Duodenal mucosa (tissue), 2 donors: Measurements from ENCODE around the gene SIGLEC8.

ENCODE experiments used
- H3K27ac ChIP-seq: one replicate; pipeline ENCODE4 v1.7.0; 2013; ENCODE audit warnings: low read depth, low read length
- H3K27me3 ChIP-seq, 2 donors: one replicate each; pipeline ENCODE4 v1.7.0; 2013; ENCODE audit warnings: low read length in 2 of 2, control low read depth in 1 of 2; ENCODE audit not compliant: insufficient read depth in 2 of 2, control insufficient read depth in 1 of 2
- H3K36me3 ChIP-seq, 2 donors: one replicate each; pipeline ENCODE4 v1.7.0; 2013; ENCODE audit warnings: low read length in 2 of 2, control low read depth in 1 of 2; ENCODE audit not compliant: insufficient read depth in 2 of 2, control insufficient read depth in 1 of 2
- H3K4me1 ChIP-seq, 2 donors: one replicate each; pipeline ENCODE4 v1.7.0; 2013; ENCODE audit warnings: low read length in 2 of 2, control low read depth in 1 of 2; ENCODE audit not compliant: insufficient read depth in 2 of 2, control insufficient read depth in 1 of 2
- H3K4me3 ChIP-seq, 2 donors: one replicate each; pipeline ENCODE4 v1.7.0; 2013; ENCODE audit warnings: low read length in 2 of 2, low read depth in 1 of 2
- H3K9ac ChIP-seq, 2 donors: one replicate each; pipeline ENCODE4 v1.7.0; 2013; ENCODE audit warnings: low read length in 2 of 2, low read depth in 1 of 2
- H3K9me3 ChIP-seq, 2 donors: one replicate each; pipeline ENCODE4 v1.7.0; 2013; ENCODE audit warnings: low read length in 2 of 2, control low read depth in 1 of 2; ENCODE audit not compliant: control insufficient read depth in 1 of 2

SIGLEC8 gene

GRCh38 chr19:51410950-51411748 lies 47.1 kb downstream of the SIGLEC8 start:
- Histone ChIP-seq H3K27me3 (no peaks in the 10 kb centered on the region), H3K4me3 (no peak overlapping the region), H3K4me1 (no peaks in the 10 kb centered on the region), H3K27ac (no peak overlapping the region), H3K36me3 (no peaks in the 10 kb centered on the region), H3K9ac (no peak overlapping the region), H3K9me3 (no peaks in the 10 kb centered on the region)

- Histone ChIP-seq H3K27ac (no peak overlapping the region), H3K4me1 (no peaks in the 10 kb centered on the region), H3K9ac (no peak overlapping the region), H3K27me3 (no peaks in the 10 kb centered on the region), H3K9me3 (peaks cover 0 to 1% of the 10 kb centered on the region in 2 donors), H3K36me3 (no peaks in the 10 kb centered on the region), H3K4me3 (no peak overlapping the region)
Measured at GRCh38 chr19:51407511-51408131, 50.6 kb downstream of the SIGLEC8 start.

- Histone ChIP-seq H3K9ac (no peak overlapping the region), H3K27me3 (no peaks in the 10 kb centered on the region), H3K4me3 (no peak overlapping the region), H3K36me3 (no peaks in the 10 kb centered on the region), H3K27ac (no peak overlapping the region), H3K4me1 (no peaks in the 10 kb centered on the region), H3K9me3 (peaks cover 6 to 11% of the 10 kb centered on the region in 2 donors)
Measured at GRCh38 chr19:51402117-51402516, 56.1 kb downstream of the SIGLEC8 start.
